Kidney tubule cell (primary cell): ENCODE data around the gene POLR2C.
"Not testable (repeated sequence)": the region's sequence is repeated elsewhere in the genome, so short reads cannot be mapped to it uniquely, and the experiment has no call there.

Source experiments
- DNase-seq: peaks from one replicate; pipeline ENCODE4 v3.0.0-alpha.2; 2018; ENCODE audit warnings: low spot score

Gene POLR2C

DNA sequence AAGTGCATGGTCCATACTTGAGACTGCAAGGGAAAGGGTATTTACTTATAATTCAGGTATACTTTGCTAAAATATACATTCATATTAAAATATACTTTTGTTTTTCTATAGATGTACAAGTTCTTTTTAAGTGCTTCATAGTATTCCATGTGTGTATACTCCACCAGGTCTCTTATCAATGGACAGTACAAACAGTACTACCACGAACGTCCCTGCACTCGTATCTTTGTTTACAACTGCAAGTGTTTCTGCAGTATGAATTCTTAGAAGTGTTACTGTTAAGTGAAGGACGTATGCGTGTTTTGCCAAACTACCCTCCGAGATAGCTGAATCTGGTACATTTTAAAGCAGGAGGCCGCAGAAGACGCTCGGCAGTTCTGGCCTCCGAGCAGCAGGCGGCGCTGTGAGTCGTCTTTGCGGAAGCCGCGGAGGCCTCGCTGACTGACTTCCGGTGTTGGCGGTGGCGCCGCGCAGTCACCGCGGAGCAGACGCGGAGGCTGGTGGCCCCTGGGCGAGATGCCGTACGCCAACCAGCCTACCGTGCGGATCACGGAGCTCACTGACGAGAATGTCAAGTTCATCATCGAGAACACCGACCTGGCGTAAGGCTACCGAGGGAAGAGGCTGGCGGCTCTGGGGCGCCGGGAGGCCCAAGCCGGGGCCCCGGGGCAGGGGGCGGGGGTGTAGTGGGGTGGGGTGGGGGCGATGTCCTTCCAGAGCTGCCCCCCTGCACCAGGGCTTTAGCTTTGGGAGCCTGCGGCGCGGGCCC, at the start of gene POLR2C:
POLR2C (plus strand) TSS at position 471 of the 769 bp plus-strand sequence; CDS start at position 517, 46 bp downstream.
- peak; percentile 87 for DNase-seq

DNA sequence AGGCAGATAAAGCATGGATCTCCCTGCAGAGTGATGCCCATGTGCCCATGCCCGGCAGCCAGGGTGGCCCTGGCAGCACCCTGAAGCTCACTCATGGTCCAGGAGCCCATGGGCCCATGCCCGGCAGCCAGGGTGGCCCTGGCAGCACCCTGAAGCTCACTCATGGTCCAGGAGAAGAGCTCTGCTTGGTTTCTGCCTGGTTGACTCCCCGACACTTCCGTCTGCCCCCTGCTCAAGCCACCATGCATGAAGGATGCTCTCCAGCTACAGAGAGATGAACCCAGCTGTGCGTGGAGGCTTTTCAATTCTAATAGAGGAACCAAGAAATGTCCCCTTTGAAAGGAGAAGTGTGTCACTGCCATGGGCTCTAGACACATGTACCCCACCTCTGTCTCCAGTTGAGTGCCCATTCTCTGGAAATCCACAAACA, 49.2 kb upstream of the POLR2C start:
- DNase-seq, result no peak

DNA sequence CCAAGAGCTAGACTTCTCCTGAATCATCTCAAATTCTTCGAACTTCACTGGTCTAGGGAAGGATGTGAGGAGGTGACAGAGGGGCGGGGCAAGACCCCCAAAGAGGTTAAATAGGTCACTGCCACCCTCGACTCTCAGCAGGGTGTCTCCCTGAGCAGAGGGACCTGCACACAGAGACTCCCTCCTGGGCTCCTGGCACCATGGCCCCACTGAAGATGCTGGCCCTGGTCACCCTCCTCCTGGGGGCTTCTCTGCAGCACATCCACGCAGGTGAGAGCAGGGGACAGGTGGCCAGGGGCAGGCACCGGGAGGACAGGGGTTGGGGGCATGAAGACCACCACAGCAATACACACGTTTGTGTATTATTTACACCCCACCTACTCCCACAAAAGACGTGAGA, 48.7 kb upstream of the POLR2C start:
- no peak for DNase-seq

DNA sequence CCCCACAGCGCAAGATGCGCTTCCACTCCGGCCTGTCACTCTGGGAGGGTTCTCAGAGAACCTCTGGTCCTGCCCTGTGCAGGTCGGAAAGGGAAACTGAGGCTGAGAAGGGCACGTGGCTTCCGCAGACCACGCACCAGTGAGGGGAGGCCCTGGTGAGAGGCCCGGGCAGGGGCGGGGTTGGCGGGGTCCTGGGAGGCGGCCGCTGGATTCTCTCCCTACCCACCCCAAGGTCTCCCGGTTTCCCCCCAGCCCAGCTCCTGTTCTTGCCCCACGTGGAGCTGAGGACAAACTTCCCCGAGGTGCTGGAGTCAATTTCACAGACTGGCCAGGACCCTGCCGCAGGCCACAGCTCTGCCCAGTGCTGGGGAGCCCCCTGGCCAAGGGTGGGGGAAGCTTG, 46.4 kb upstream of the POLR2C start:
- no peak for DNase-seq

DNA sequence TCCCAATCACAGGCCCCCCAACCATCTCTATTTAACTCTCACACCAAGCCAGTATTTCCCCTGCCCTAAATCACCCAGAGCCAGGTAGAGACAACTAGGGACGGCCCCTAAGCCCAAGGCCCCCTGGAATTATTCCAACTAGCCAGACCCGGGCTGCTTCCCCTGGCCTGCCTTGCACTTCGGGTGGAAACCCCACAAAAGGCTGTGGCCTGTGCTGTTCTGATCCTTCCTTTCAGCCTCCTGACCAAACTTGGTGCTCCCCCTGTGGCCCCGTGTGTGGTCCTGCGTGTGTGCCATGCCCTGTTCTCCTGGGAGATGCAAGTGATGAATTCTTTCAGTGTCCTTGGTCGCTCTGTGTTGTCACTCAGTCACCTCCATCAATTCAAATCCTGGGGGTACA, 43.0 kb upstream of the POLR2C start:
- no peak for DNase-seq

DNA sequence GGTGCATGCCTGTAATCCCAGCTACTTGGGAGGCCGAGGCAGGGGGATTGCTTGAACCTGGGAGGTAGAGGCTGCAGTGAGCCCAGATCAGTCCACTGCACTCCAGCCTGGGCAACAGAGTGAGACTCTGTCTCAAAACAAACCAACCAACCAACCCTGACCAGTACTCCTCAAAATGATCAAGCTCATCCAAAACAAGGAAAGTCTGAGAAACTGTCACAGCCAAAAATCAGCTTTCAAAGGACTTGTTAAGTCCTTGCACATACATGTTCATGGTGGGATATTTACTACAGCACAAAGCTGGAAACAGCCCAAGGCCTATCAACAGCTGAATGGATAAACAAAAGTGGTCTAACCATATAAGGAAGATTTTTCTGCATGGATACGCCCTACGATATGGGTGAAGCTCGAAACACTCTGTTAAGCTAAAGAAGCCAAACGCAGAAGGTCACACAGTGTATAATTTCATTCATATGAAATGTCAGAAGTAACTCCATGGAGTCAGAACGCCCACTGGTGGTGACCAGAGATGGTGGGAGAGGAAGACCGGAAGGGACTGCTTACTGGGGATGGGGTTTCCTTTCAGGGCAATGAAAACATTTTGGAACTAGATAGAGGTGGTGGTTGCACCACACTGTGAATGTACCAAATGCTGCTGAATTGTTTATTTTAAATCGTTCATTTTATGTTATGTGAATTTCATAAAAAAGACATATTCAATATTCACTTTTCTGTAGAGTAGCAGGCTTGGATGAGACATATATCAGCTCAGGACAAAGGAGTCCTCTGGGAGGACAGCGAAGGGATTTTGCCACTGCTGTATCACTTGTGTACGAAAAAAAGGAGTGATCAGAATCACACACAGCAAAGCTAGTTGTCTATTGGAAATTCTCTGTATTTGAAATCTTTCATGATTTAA, 40.2 kb upstream of the POLR2C start:
- DNase-seq, result peak; percentile 59

DNA sequence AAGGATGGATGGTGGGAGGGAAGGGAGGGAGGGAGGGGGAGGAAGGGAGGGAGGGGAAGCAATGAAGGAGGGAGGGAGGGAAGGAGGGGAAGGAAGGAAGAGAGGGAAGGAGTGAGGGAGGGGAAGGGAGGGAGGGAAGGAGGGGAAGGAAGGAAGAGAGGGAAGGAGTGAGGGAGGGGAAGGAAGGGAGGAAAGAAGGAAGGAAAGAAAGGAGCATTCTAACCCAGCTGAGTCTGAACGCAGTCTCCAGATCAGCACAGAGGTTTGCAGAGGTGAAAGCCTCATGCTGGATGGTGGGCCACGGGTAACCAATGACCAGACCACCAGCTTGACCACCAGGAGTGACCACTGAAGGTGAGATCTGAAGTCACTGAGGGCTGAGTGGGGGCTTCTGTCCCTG, 39.3 kb upstream of the POLR2C start:
- DNase-seq, result no peak

DNA sequence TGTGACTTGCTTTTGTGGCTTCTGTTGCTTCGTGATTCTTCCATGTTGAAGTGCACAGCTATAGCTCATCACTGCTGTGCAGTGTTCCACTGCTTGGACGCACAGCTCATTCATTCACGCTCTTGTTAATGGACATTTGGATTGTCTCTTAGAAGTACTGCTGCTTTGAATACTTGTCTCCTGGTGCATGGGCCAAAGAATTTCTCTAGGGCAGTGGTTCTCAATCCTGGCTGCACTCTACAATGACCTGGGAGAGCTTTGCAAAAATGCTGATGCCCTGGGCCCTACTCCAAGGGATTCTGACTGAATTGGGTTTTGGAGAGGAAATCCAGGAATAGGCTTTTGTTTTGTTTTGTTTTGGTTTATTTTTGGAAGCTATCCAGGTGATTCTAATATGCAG, 37.9 kb upstream of the POLR2C start:
- no peak for DNase-seq

DNA sequence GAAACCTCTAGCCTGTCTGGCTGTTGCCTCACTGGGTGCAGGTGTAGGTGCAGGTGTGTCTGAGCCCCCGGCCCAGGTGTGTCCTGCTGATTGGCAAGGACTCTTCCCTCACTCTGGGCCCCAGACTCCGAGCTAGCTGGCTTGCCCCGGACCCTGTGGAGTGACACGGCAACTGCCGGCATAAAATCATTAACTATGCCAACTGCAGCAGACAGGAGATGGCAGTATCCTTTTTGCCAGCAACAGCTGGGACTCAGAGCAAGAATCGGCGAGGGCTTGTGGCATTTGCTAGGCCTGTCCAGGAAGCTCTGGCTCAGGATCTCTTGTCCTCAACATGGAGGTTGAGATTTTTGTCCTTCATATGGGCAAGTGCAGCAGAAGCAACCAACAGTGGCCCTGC, 36.1 kb upstream of the POLR2C start:
- DNase-seq, result no peak

DNA sequence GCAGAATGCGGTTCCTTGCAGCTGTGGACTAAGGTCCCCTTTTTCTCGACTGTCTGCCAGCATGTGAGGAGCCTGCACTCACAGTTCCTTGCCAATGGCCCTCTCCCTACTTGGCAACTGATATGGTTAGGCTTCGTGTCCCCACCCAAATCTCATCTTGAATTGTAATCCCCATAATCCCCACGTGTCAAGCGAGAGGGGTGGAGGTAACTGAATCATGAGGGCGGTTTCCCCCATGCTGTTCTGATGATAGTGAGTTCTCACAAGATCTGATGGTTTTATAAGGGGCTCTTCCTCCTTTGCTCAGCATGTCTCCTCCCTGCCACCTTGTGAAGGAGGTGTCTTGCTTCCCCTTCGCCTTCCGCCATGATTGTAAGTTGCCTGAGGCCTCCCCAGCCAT, 35.2 kb upstream of the POLR2C start:
- no peak for DNase-seq

DNA sequence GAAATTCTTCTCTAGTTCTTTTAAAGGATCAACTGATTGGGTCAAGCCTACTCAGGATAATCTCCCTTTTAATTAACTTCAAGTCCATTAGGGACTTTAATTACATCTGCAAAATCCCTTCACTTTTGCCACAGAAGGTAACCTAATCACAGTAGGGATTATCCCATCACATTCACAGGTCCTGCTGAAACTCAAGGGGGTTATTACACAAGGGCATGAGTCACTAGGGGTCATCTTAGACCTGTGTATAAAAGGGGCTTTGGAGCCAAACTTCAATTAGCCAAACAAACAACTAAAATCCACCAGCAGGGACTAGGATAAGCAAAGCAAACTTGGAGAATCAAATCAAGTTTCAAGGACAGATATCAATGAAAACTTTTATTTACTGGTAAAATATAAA, 34.7 kb upstream of the POLR2C start:
- DNase-seq, result no peak

DNA sequence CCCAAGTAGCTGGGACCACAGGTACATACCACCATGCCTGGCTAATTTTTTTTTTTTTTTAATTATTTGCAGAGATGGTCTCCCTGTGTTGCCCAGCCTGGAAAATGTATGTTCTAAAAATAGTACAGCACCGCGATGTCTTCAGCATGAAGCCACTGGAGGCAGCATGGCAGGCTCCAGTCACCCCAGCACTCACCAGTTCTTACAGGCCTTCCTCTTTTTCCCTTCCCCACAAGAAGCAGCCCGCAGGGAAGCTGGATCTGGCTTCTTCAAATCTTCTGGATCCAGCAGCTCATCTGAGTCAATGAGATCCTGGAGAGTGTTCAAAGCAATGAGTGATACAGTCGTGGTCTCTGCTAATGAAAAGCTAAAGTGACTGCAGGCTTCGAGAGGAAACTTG, 31.5 kb upstream of the POLR2C start:
- DNase-seq, result no peak

DNA sequence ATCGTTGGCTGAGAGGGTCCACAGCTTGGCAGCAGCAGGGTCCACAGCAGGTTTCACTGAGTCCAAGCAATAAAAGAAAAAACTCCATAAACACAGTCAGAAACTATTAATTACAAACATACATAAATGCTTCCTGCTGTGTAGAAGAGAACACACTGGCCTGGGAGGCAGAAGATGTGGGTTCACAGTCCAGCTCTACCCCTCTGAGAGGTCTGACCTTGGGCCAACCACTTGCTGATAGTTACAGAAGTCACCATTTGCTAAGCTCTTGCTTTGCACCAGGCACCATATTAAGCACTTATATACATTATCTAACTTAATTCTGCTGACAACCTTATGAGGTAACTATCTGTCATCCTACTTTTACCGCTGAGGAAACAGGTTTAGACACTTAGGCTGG, 30.0 kb upstream of the POLR2C start:
- DNase-seq, result no peak

DNA sequence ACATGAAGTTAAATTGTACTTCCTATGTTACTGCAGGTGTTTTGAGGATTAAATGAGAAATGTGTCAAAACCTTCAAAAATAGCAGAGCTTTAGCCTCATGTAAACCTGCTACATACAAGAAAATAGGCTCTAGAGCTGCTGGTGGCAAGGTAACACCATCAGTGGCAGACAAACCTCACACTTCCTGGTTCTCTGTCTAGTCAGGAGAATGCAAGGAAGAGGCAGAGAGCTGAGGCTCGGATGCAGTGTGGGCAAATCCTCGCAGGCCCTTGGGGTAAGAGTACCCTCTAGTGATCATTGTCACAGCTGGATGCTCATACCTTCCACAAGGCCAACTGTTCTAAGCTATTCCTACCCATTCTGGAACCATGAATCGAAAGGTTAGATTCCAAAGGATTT, 29.5 kb upstream of the POLR2C start:
- DNase-seq, result no peak

DNA sequence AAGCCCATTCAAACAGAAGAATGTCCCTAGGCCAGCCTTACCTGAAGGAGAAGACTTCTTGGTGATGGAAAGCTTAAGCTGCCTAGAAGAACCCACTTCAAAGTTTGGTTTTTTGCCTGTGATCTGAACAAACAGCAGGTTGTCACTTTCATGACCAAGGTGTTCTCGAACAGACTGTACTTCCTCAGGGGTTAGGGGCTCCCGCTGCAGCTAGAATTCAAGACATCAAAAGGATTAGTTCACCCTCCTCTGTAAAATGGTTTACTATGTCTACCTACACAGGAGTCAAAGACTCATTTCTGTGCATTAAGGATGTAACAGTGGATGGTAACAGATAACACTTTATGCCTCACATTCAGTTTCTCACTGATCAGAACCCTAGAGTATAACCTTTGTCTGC, 28.5 kb upstream of the POLR2C start:
- DNase-seq, result no peak

DNA sequence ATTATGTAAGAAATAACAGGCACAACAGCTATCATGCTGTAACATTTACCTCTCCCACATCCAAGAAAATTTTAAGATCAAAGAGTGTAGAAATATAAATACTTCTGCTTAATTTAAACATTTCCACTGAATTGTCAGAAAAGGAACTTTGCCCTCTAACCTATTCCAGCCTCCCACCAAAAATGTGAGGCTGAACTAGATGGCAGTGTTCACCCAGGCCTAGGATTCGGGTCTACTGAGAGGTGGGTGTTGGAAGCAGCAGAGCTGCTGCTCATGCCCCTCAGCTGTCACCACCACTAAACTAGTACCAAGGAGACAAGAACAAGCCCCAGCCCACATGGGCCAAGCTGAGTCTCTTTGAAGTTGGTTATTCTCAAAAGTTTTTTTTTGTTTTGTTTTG, 26.6 kb upstream of the POLR2C start:
- DNase-seq, result no peak

DNA sequence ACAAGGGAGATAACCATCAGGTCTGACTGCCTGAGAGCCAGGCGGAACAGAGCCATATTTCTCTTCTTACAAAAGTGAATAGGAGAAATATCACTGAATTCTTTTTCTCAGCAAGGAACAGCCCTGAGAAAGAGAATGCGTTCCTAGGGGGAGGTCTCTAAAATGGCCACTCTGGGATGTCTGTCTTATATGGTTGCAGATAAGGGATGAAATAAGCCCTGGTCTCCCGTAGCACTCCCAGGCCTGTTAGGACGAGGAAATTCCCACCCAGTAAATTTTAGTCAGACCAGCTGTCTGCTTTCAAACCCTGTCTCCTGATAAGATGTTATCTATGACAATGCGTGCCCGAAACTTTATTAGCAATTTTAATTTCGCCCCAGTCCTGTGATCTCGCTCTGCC, 22.5 kb upstream of the POLR2C start:
- DNase-seq, result not testable (repeated sequence)

DNA sequence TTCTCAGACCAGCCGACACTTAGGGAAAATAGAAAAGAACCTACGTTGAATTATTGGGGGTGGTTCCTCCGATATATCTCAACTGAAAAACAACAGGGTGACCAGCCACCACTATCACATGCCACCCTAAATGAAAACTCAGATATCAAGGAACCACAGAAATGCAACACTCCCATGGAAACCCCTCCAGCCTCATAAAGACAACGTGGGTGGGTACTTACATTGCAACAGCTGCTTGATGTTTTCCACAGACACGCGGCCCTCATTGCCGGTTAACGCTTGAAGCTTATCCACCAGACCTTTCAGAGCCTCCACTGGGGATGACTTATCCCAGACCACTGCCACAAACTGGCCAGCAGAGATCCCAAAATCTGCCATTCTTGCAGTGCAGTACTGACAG, 21.9 kb upstream of the POLR2C start:
- DNase-seq, result not testable (repeated sequence)

DNA sequence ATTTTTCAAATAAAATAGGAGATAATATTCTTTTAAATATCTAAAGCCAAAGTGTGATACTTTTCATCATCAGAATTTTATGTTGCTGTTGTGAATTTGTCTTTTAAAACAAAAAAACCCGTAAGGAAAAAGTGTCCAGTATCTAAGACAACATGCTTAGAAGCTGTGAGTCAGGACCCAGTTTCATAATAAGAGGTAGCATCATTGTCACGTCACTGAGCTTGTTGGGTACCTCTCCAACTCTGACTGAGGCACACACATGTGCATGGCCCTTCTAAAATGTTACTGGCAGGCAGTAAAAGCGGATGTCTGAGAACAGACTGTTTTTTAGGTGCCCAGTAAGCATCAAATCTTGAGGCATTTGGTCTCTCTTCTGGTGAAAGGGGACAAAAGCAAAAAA, 17.8 kb upstream of the POLR2C start:
- DNase-seq, result peak; percentile 23

DNA sequence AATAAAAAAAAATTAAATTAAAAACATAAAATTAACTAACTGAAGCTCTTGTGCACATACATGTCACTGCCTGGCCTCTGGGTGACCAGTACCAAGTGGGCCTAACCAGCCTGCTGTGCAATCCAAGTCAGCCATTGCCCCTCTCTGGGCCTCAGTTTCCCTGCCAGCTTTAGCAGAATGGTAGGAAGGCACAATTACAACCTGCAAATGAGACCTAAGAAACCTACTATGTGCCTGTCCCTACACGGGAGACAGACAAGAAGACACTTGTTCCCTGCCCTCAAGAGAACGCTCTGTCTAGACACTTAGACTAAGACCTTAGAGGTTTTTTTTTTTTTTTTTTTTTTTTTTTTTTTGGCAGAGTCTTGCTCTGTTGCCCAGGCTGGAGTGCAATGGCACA, 17.0 kb upstream of the POLR2C start:
- DNase-seq, result no peak

DNA sequence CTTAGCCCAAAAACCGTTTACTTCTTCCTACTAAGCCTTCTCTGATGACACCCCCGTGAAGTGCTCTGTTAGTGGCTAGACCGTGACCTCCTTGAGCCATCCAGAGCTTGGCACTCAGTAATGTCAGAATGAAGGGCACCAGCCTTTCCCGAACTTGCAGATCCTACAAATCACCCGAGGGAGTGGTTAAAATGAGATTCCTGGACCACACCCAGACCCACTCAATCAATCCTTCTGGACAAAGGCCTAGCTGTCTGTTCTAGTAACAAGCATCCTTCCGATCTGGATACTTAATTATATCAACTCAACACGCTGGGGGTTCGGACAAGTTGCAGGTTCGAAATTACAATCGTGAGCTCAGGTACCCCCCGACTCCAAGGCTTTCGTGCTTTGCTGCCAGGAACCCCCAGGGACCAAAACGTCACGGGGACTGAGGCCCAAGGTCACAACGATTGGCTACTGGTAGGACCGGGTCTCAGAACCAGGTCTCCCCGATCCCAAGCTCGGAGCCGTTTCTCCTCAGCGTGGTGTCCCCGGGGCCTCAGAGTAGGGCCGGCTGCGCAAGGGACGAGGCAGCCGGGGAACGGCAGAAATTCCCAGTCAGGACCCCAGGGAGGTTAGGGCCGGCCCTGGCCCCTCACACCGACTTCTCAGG, 15.8 kb upstream of the POLR2C start:
- DNase-seq, result peak; percentile 40

DNA sequence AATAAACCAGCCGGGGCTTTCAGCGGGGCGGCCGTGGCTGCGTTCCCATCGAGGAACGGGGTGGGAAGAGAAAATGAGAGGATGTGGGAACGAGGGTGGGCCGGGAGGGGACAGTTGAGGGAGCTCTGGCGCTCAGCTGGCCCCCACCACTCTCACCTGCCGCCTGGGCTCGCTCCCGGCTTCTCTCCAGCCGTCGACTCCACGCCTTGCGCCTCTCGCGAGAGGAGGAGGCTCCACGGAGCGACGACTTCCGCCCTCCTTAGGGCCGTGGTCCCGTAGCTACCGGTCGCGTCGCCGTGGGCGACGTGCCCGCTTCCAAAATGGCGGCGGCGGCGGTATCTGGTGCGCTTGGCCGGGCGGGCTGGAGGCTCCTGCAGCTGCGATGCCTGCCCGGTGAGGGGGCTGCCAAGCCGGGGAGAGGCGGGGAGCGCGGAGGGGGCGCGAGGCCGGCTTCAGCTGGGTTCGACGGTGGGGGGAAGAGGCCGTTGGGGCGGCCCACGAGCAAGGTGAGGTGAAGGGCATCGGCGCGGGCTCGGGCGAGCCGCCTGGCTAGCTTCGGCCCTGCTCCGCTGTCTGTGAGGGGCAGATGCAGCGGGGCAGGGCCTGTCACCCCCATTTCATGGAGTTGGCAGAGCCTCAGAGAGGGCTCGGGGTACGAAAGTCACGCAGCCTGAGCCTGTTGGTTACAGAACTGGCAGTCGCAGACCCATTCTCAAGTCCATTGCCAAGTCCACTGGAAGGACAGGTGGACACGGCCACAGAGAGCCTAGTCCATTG, 15.1 kb upstream of the POLR2C start, which contains the start of the genes CIAPIN1 and COQ9:
CIAPIN1 (minus strand) TSS at position 200 of the 777 bp plus-strand sequence. CDS start 6,457 bp downstream, outside the sequence.
COQ9 (plus strand) TSS at position 294 of the 777 bp plus-strand sequence; CDS start at position 321, 27 bp downstream.
- peak; percentile 95 for DNase-seq
